Loucy (cell line): Measurements from ENCODE around the gene LUZP2.

Source experiments
- EZH2phosphoT487 ChIP-seq: fragments of 200-600 bp; IDR thresholded peaks from 2 replicates; pipeline ENCODE4 v1.6.1; 2018; ENCODE audit warnings: antibody characterized with exemption, mild to moderate bottlenecking, moderate library complexity, borderline replicate concordance
- TF ChIP-seq, protein P1 (sequence below): fragments of 200-600 bp; sonication (generic); conservative IDR thresholded peaks from 2 replicates; pipeline ENCODE4 v1.5.1; 2014; ENCODE audit warnings: mild to moderate bottlenecking, antibody characterized with exemption, low read length

DNA sequence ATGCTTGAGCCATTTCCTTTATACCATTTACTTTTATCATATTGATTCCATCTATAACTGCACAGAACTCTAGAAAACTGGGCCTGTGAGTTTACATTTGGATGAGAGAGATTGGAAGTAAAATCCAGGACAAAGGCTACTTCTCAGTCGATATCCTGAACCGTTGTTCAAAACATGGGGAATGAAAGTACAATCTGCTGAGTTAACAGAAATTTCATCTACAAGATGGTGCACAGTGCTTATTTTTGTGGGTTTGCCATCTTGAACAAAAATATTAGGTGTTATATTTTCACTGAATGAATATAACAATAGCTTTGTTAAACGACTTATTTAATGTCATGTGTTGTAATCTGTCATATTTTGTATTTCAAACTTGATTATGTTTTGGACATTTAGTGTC, 622.6 kb downstream of the LUZP2 start:
- TF ChIP-seq, protein P1, sequence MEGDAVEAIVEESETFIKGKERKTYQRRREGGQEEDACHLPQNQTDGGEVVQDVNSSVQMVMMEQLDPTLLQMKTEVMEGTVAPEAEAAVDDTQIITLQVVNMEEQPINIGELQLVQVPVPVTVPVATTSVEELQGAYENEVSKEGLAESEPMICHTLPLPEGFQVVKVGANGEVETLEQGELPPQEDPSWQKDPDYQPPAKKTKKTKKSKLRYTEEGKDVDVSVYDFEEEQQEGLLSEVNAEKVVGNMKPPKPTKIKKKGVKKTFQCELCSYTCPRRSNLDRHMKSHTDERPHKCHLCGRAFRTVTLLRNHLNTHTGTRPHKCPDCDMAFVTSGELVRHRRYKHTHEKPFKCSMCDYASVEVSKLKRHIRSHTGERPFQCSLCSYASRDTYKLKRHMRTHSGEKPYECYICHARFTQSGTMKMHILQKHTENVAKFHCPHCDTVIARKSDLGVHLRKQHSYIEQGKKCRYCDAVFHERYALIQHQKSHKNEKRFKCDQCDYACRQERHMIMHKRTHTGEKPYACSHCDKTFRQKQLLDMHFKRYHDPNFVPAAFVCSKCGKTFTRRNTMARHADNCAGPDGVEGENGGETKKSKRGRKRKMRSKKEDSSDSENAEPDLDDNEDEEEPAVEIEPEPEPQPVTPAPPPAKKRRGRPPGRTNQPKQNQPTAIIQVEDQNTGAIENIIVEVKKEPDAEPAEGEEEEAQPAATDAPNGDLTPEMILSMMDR = no peak
- TF ChIP-seq EZH2phosphoT487 = no peak
